H1 (cell line): Measurements from ENCODE around the gene ZBTB38. TPM values are rescaled to one million over a fixed set of nuclear protein-coding genes. Genes with fewer than 3 reads are reported as not detected.

ENCODE experiments used
- CTCF ChIA-PET: fragments of 300-600 bp; sonication (Branson Sonifier 250); formaldehyde crosslinking; loops from one replicate; lab custom pipeline; 2021; ENCODE audit not compliant: partially characterized antibody; lab: Charles Lee
- POLR2A ChIA-PET: fragments of 300-600 bp; sonication (Branson Sonifier 250); formaldehyde crosslinking; loops from one replicate; lab custom pipeline; 2021; ENCODE audit warnings: inconsistent platforms; ENCODE audit not compliant: partially characterized antibody; lab: Charles Lee
- DNase-seq, 2 experiments: peaks; one replicate each; pipeline versions ENCODE4 v3.0.0 to v3.0.0-alpha.2; 2010 to 2022; ENCODE audit warnings: low spot score in 2 of 2, low read depth in 1 of 2, mixed read lengths in 1 of 2
- FAIRE-seq: peaks from 2 replicates; lab custom pipeline; 2011; peaks lifted over from hg19 to GRCh38; lab: Jason Lieb, UNC
- H2AFZ ChIP-seq: 2 replicates; pipeline ENCODE4 v1.8.1; 2012; ENCODE audit warnings: low read length, inconsistent platforms
- H2AK5ac ChIP-seq: 2 replicates; pipeline ENCODE4 v1.6.1; 2013; ENCODE audit warnings: low read depth, low read length
- H2BK120ac ChIP-seq: replicated peaks from 2 replicates; pipeline ENCODE3; 2013; ENCODE audit warnings: low read depth, low read length, inconsistent platforms
- H2BK12ac ChIP-seq: 2 replicates; pipeline ENCODE4 v1.6.1; 2013; ENCODE audit warnings: low read depth, low read length
- H2BK15ac ChIP-seq: 2 replicates; pipeline ENCODE4 v1.6.1; 2013; ENCODE audit warnings: low read length
- H2BK20ac ChIP-seq: 2 replicates; pipeline ENCODE4 v1.6.1; 2013; ENCODE audit warnings: low read length
- H2BK5ac ChIP-seq: 2 replicates; pipeline ENCODE4 v1.6.1; 2013; ENCODE audit warnings: low read depth, low read length
- H3K14ac ChIP-seq: 2 replicates; pipeline ENCODE4 v1.6.1; 2013; ENCODE audit warnings: inconsistent platforms; ENCODE audit not compliant: insufficient read length
- H3K18ac ChIP-seq: 2 replicates; pipeline ENCODE4 v1.6.1; 2013; ENCODE audit warnings: low read length; ENCODE audit errors: extremely low read depth
- H3K23ac ChIP-seq: 2 replicates; pipeline ENCODE4 v1.6.1; 2013; ENCODE audit warnings: inconsistent platforms; ENCODE audit not compliant: insufficient read length
- H3K23me2 ChIP-seq: 2 replicates; pipeline ENCODE4 v1.6.1; 2013; ENCODE audit warnings: low read depth, low read length
- H3K27ac ChIP-seq: 2 replicates; pipeline ENCODE4 v1.6.1; 2011; ENCODE audit warnings: low read depth, low read length, inconsistent platforms
- H3K27me3 ChIP-seq, 4 experiments: replicated peaks in 1 of 4; 1 replicate in 1 of 4; 2 replicates in 3 of 4; pipeline versions ENCODE4 v1.6.1 to v1.8.1; 2011 to 2013; ENCODE audit warnings: low read length in 3 of 4, mild to moderate bottlenecking in 3 of 4, inconsistent platforms in 2 of 4, mixed read lengths in 2 of 4, moderate library complexity in 1 of 4; ENCODE audit not compliant: control insufficient read depth in 3 of 4, insufficient read depth in 3 of 4; ENCODE audit errors: extremely low read depth in 1 of 4
- H3K36me3 ChIP-seq, 4 experiments: 2 replicates each; pipeline versions ENCODE4 v1.6.1 to v1.8.1; 2011 to 2013; ENCODE audit warnings: mild to moderate bottlenecking in 4 of 4, low read length in 3 of 4, moderate library complexity in 2 of 4, control low read depth in 1 of 4, inconsistent platforms in 1 of 4; ENCODE audit not compliant: insufficient read depth in 4 of 4, control insufficient read depth in 2 of 4
- H3K4ac ChIP-seq: replicated peaks from 2 replicates; pipeline ENCODE3; 2013; ENCODE audit warnings: low read length, low read depth, mixed read lengths, inconsistent platforms; ENCODE audit not compliant: insufficient read length
- H3K4me1 ChIP-seq, 4 experiments: replicated peaks in 1 of 4; 1 replicate in 1 of 4; 2 replicates in 3 of 4; pipeline versions ENCODE4 v1.6.1 to v1.8.1; 2011 to 2013; ENCODE audit warnings: low read length in 3 of 4, inconsistent platforms in 2 of 4, mixed read lengths in 1 of 4; ENCODE audit not compliant: insufficient read depth in 4 of 4, control insufficient read depth in 3 of 4
- H3K4me2 ChIP-seq, 2 experiments: 2 replicates each; pipeline versions ENCODE4 v1.6.1 to v1.8.1; 2011 to 2013; ENCODE audit warnings: low read depth in 2 of 2, low read length in 2 of 2, control low read depth in 1 of 2, inconsistent platforms in 1 of 2, mild to moderate bottlenecking in 1 of 2; ENCODE audit not compliant: insufficient read depth in 1 of 2
- H3K4me3 ChIP-seq, 4 experiments: fragments of 200-600, 300-600 bp in 1 of 4; sonication (generic), shearing (Covaris generic), sonication (Bioruptor Twin) in 1 of 4; 2 replicates each; pipeline versions ENCODE4 v1.5.1 to v1.8.1; 2011 to 2016; ENCODE audit warnings: low read length in 4 of 4, low read depth in 3 of 4, control low read depth in 2 of 4, inconsistent platforms in 2 of 4, mild to moderate bottlenecking in 2 of 4, mixed read lengths in 1 of 4, moderate library complexity in 1 of 4; ENCODE audit not compliant: insufficient read depth in 2 of 4; ENCODE audit errors: extremely low read depth in 1 of 4
- H3K56ac ChIP-seq: replicated peaks from 2 replicates; pipeline ENCODE3; 2013; ENCODE audit warnings: low read depth, mild to moderate bottlenecking, mixed read lengths, low read length, inconsistent platforms; ENCODE audit not compliant: insufficient read length
- H3K79me1 ChIP-seq: 2 replicates; pipeline ENCODE4 v1.6.1; 2013; ENCODE audit warnings: low read depth, low read length, control low read depth
- H3K79me2 ChIP-seq, 2 experiments: 2 replicates each; pipeline versions ENCODE4 v1.6.1 to v1.8.1; 2012 to 2013; ENCODE audit warnings: low read length in 2 of 2, mild to moderate bottlenecking in 2 of 2, inconsistent platforms in 1 of 2; ENCODE audit not compliant: insufficient read depth in 2 of 2, control insufficient read depth in 1 of 2
- H3K9ac ChIP-seq, 4 experiments: replicated peaks in 1 of 4; 1 replicate in 1 of 4; 2 replicates in 3 of 4; pipeline versions ENCODE4 v1.6.1 to v1.8.1; 2011 to 2013; ENCODE audit warnings: low read depth in 3 of 4, low read length in 3 of 4, control low read depth in 2 of 4, mild to moderate bottlenecking in 2 of 4, moderate library complexity in 2 of 4, inconsistent platforms in 1 of 4; ENCODE audit errors: extremely low read depth in 1 of 4
- H3K9me3 ChIP-seq, 2 experiments: 2 replicates each; pipeline versions ENCODE4 v1.6.1 to v1.8.1; 2012 to 2013; ENCODE audit warnings: mild to moderate bottlenecking in 2 of 2, moderate library complexity in 2 of 2, control low read depth in 1 of 2, inconsistent platforms in 1 of 2, low read depth in 1 of 2, low read length in 1 of 2, mixed read lengths in 1 of 2; ENCODE audit not compliant: insufficient read depth in 2 of 2
- H4K20me1 ChIP-seq, 2 experiments: replicated peaks in 1 of 2; 2 replicates each; pipeline versions ENCODE3 to v1.8.1; 2011 to 2013; ENCODE audit warnings: inconsistent platforms in 2 of 2, low read length in 2 of 2, mild to moderate bottlenecking in 1 of 2; ENCODE audit not compliant: insufficient read depth in 2 of 2, control insufficient read depth in 1 of 2
- H4K5ac ChIP-seq: 2 replicates; pipeline ENCODE4 v1.6.1; 2013; ENCODE audit warnings: low read length, low read depth, mixed read lengths, inconsistent platforms; ENCODE audit not compliant: insufficient read length
- H4K8ac ChIP-seq: 2 replicates; pipeline ENCODE4 v1.8.0; 2013; ENCODE audit warnings: mild to moderate bottlenecking, moderate library complexity, low read length, inconsistent platforms; ENCODE audit not compliant: insufficient read depth; ENCODE audit errors: extremely low read depth
- H4K91ac ChIP-seq: replicated peaks from 2 replicates; pipeline ENCODE3; 2013; ENCODE audit warnings: low read length, mixed read lengths, inconsistent platforms; ENCODE audit not compliant: insufficient read length
- HDAC2 ChIP-seq, 2 experiments: fragments of 300-600 bp in 1 of 2; sonication (generic) in 1 of 2; IDR thresholded peaks; 2 replicates each; pipeline ENCODE4 v1.6.1; 2011 to 2012; ENCODE audit warnings: low read depth in 2 of 2, low read length in 2 of 2, mild to moderate bottlenecking in 2 of 2, moderate library complexity in 2 of 2, borderline replicate concordance in 1 of 2, inconsistent platforms in 1 of 2
- SIN3A ChIP-seq, 2 experiments: IDR thresholded peaks in 1 of 2; conservative IDR thresholded peaks in 1 of 2; 2 replicates each; pipeline ENCODE4 v1.6.1; 2011 to 2012; ENCODE audit warnings: low read length in 2 of 2, improper control_type of control experiment in 1 of 2, low read depth in 1 of 2, mild to moderate bottlenecking in 1 of 2
- YY1 ChIP-seq: IDR thresholded peaks from 2 replicates; pipeline ENCODE4 v1.6.1; 2011; ENCODE audit warnings: low read depth, mild to moderate bottlenecking, low read length
- polyA plus RNA-seq, 7 experiments: library from polyadenylated mRNA; depleted of rRNA in 3 of 7; stranded (reverse) in 5 of 7; unstranded in 2 of 7; fragments of >200 nt in 5 of 7; fragments of 200-250 nt in 2 of 7; gene quantifications; 1 replicate in 5 of 7; 2 replicates in 1 of 7; 4 replicates in 1 of 7; pipeline versions ENCODE4 v1.2.1 to v1.2.3, GENCODE V29; 2011 to 2013; ENCODE audit warnings: missing spikeins in 2 of 7, mixed read lengths in 2 of 7
- total RNA-seq: library from RNA; stranded (reverse); fragmentation: NEBNext Ultra II Directional; extraction: Animal tissue kit (Norgen Biotek cat#: 25700); gene quantifications from 2 replicates; pipeline ENCODE4 v1.2.1, GENCODE V29; 2021

The ZBTB38 gene
- total and polyA plus RNA-seq, 2 of the 8 experiments (the other 6 are each of a cell fraction or from before 2014, with no cell fraction given), result 4.4 to 10.5 TPM

DNA sequence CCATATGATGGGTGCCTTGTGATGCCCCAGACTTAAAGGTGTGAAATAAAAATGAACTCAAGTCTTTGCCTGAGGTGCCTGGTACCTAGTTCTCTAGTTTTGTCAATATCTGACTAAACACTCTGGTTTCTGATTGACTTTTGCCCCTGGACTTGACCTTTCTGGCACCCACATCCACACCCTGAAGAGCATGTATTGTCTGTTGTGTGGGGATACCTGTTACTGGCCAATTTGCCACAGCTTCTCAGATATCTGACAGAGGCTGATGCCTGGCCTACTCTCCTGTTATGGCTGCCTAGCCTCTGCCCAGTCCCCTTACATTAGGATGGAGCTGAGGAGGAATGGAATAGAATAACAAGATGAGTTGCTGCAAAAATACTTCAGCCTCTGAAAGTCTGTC is 3.6 kb downstream of the ZBTB38 start:
- no peaks in the 10 kb centered on the region for H4K20me1 ChIP-seq
- H3K23ac ChIP-seq, result no peak overlapping the region
- FAIRE-seq, result no peak
- H3K18ac ChIP-seq, result no peak overlapping the region
- CTCF ChIA-PET, result interaction anchor here (1.3 to 4.5 kb wide), 6 partner anchors 10 to 83 kb away, joined by 3 to 31 read pairs (median 8); no protein-coding TSS in a partner anchor
- H2BK120ac ChIP-seq, result no peak overlapping the region
- H3K79me1 ChIP-seq, result no peaks in the 10 kb centered on the region
- H3K27me3 ChIP-seq, result no peaks in the 10 kb centered on the region
- H2AK5ac ChIP-seq, result no peak overlapping the region
- no peak overlapping the region for H3K9ac ChIP-seq
- H4K91ac ChIP-seq, result no peak overlapping the region
- no peak overlapping the region for H3K56ac ChIP-seq
- H3K9me3 ChIP-seq, result no peaks in the 10 kb centered on the region
- no peaks in the 10 kb centered on the region for H3K36me3 ChIP-seq
- no peak overlapping the region for H3K14ac ChIP-seq
- no peaks in the 10 kb centered on the region for H3K79me2 ChIP-seq
- no peak overlapping the region for H2BK5ac ChIP-seq
- peaks cover 3 to 18% (median 11%) of the 10 kb centered on the region in 4 experiments for H3K4me1 ChIP-seq
- H3K4ac ChIP-seq, result no peak overlapping the region
- no peak overlapping the region for H3K4me3 ChIP-seq
- POLR2A ChIA-PET, result interaction anchor here (0.8 to 1.1 kb wide), 3 partner anchors 11 to 69 kb away, joined by 3 read pairs; no protein-coding TSS in a partner anchor
- H4K8ac ChIP-seq, result no peak overlapping the region
- H2AFZ ChIP-seq, result no peak overlapping the region
- no peak overlapping the region for H2BK20ac ChIP-seq
- H3K27ac ChIP-seq, result no peak overlapping the region
- no peak for DNase-seq
- no peak for TF ChIP-seq SIN3A (conservative IDR thresholded peaks at IDR 0.05 in 1 of 2, IDR thresholded peaks at IDR 0.05 in 1 of 2; ENCODE audit: low read depth in 1 of 2, low read length in 2 of 2)
- TF ChIP-seq HDAC2 (IDR thresholded peaks at IDR 0.05; ENCODE audit: borderline replicate concordance in 1 of 2, low read depth in 2 of 2, low read length in 2 of 2), result no peak
- TF ChIP-seq YY1, result no peak
- no peak overlapping the region for H2BK15ac ChIP-seq
- H3K4me2 ChIP-seq, result no peak overlapping the region
- no peak overlapping the region for H4K5ac ChIP-seq
- no peak overlapping the region for H2BK12ac ChIP-seq
- no peaks in the 10 kb centered on the region for H3K23me2 ChIP-seq
